Measurements from ENCODE around the gene DPM2.
A peak's percentile ranks its signal among the peaks of the same experiment; 100 is the strongest.

Gene DPM2

DNA sequence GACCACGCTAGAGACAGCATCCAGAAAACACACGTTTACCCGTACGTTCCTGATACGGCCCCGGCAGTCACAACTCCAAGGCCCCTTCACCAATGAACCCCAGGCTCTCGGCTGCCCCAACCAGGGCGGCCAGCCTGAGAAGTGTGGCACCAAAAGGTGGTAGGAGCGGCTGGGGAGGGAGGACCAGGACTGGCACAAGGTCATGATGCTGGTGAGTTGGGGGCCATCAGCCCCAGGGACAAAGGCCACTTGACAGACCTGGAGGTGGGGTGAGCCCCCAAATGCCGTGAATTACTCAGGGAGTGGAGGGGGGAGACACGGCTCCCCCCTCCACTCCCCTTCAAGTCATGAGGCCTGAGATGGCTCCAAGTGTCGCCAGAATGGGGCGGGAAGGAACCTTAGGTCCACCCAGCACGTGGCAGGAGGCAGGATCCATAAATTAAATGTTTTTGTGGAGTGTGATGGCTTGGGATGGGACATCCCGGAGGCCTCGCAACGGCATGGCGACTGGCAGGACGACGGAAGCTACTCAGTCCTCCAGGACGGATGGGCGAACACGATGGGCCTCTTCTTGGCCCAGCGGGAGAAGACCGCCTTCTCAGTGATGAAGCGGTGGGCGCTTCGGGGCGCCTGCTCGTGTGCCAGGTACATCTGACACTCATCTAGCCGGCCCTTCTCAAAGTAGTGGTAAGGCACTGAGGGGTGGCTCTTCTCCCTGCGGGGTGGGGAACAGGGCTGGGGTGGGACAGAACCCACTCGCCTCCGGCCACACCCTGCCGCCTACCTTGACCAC lies 29.6 kb downstream of the DPM2 start:
- peaks cover 2% of the 10 kb centered on the region for H3K79me1 ChIP-seq (ENCODE audit: low read length)
- no peak overlapping the region for H3K4me3 ChIP-seq (ENCODE audit: low read depth, low read length)
- H3K4me1 ChIP-seq (ENCODE audit: control insufficient read depth in 1 of 2, insufficient read depth in 2 of 2, low read length in 2 of 2): peaks cover 9 to 13% of the 10 kb centered on the region in 2 experiments
- H3K14ac ChIP-seq (ENCODE audit: low read length): no peak overlapping the region
- H2BK12ac ChIP-seq (ENCODE audit: low read length): no peak overlapping the region
- no peak overlapping the region for H3K23ac ChIP-seq (ENCODE audit: low read length)
- no peaks in the 10 kb centered on the region for H3K79me2 ChIP-seq (ENCODE audit: control insufficient read depth, insufficient read depth, low read length, poor library complexity)
- H2AK5ac ChIP-seq (ENCODE audit: low read length): no peak overlapping the region
- no peak overlapping the region for H4K12ac ChIP-seq (ENCODE audit: low read depth, low read length)
- no peaks in the 10 kb centered on the region for H3K9me3 ChIP-seq (ENCODE audit: insufficient read depth, low read depth, low read length)
- H3K4me2 ChIP-seq (ENCODE audit: low read length): no peak overlapping the region
- no peak overlapping the region for H3K9ac ChIP-seq (ENCODE audit: low read length)
- no peak overlapping the region for H3K27ac ChIP-seq (ENCODE audit: low read depth, low read length)
- no peaks in the 10 kb centered on the region for H3K36me3 ChIP-seq (ENCODE audit: control insufficient read depth in 1 of 2, insufficient read depth in 2 of 2, low read length in 2 of 2)
- H3K4ac ChIP-seq (ENCODE audit: low read depth, low read length): no peak overlapping the region
- no peak overlapping the region for H4K8ac ChIP-seq (ENCODE audit: low read depth, low read length)
- no peaks in the 10 kb centered on the region for H3K27me3 ChIP-seq (ENCODE audit: insufficient read depth, low read length)
- no peak overlapping the region for H2BK120ac ChIP-seq (ENCODE audit: insufficient read depth, low read length, poor library complexity)
- no peak overlapping the region for H2AFZ ChIP-seq (ENCODE audit: insufficient read depth, low read length, poor library complexity)
- no CpG with 5 or more reads among the region's 35 CpGs for WGBS (ENCODE audit: extremely low coverage, insufficient coverage, insufficient read length)
- DNase-seq: no peak
- no peak overlapping the region for H3K18ac ChIP-seq (ENCODE audit: low read length)
- H2BK5ac ChIP-seq (ENCODE audit: low read depth, low read length, poor library complexity): no peak overlapping the region
- no peak overlapping the region for H4K91ac ChIP-seq (ENCODE audit: low read depth, low read length)

- Histone ChIP-seq H3K4ac (ENCODE audit: low read depth, low read length) (no peak overlapping the region), H3K27me3 (ENCODE audit: insufficient read depth, low read length) (no peaks in the 10 kb centered on the region), H3K4me1 (ENCODE audit: control insufficient read depth in 1 of 2, insufficient read depth in 2 of 2, low read length in 2 of 2) (peaks cover 9 to 13% of the 10 kb centered on the region in 2 experiments), H3K79me1 (ENCODE audit: low read length) (peaks cover 2% of the 10 kb centered on the region), H4K12ac (ENCODE audit: low read depth, low read length) (no peak overlapping the region), H3K79me2 (ENCODE audit: control insufficient read depth, insufficient read depth, low read length, poor library complexity) (no peaks in the 10 kb centered on the region), H3K23ac (ENCODE audit: low read length) (no peak overlapping the region), H3K36me3 (ENCODE audit: control insufficient read depth in 1 of 2, insufficient read depth in 2 of 2, low read length in 2 of 2) (no peaks in the 10 kb centered on the region), H3K9ac (ENCODE audit: low read length) (no peak overlapping the region), H2AFZ (ENCODE audit: insufficient read depth, low read length, poor library complexity) (no peak overlapping the region), H3K9me3 (ENCODE audit: insufficient read depth, low read depth, low read length) (no peaks in the 10 kb centered on the region), H4K8ac (ENCODE audit: low read depth, low read length) (no peak overlapping the region), H3K4me3 (ENCODE audit: low read depth, low read length) (no peak overlapping the region), H2BK120ac (ENCODE audit: insufficient read depth, low read length, poor library complexity) (no peak overlapping the region), H3K14ac (ENCODE audit: low read length) (no peak overlapping the region), H2BK12ac (ENCODE audit: low read length) (no peak overlapping the region), H3K4me2 (ENCODE audit: low read length) (no peak overlapping the region), H2AK5ac (ENCODE audit: low read length) (no peak overlapping the region), H2BK5ac (ENCODE audit: low read depth, low read length, poor library complexity) (no peak overlapping the region), H4K91ac (ENCODE audit: low read depth, low read length) (no peak overlapping the region), H3K27ac (ENCODE audit: low read depth, low read length) (no peak overlapping the region), H3K18ac (ENCODE audit: low read length) (no peak overlapping the region)
- no peak for DNase-seq
- WGBS (ENCODE audit: extremely low coverage, insufficient coverage, insufficient read length): no CpG with 5 or more reads among the region's 12 CpGs
Measured at GRCh38 chr9:127905788-127906191, 31.9 kb downstream of the DPM2 start.

DNA sequence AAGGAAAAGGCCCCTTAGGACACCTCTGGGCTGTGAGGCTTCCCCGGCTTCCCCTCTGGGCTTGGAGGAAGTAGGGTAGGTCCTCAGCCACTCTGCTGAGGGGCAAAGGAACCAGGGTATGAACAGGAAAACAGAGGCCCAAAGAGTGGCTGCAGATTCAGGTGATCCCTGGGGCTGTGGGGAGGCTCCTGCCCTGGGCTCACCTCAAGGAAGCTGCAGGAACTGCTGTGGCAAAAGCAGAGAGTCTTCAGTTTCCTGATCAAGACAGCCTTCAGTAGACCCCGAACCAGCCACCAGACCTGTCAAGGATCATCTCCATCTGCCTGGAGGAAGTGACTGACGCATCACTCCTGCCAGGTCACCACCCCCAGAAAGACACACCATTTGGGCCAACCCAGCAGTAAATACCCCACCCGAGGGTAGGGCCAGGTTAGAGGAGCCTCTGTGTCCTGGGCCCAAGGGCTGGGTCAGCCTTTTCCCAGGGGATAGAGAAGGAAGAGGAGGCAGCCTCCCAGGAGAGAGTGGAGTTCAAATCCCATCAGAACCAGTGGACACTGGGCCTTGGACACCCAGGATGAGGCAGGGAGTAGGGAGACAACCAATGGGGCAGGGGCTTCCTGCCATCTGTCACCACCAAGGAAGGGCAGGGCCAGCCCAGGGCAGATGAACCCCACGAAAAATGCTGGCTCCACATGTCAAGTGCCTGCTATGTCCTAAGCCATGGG lies 32.5 kb downstream of the DPM2 start:
- Histone ChIP-seq H2BK120ac (ENCODE audit: insufficient read depth, low read length, poor library complexity) (no peak overlapping the region), H3K27ac (ENCODE audit: low read depth, low read length) (no peak overlapping the region), H4K91ac (ENCODE audit: low read depth, low read length) (no peak overlapping the region), H2AK5ac (ENCODE audit: low read length) (no peak overlapping the region), H3K27me3 (ENCODE audit: insufficient read depth, low read length) (no peaks in the 10 kb centered on the region), H3K36me3 (ENCODE audit: control insufficient read depth in 1 of 2, insufficient read depth in 2 of 2, low read length in 2 of 2) (no peaks in the 10 kb centered on the region), H3K9ac (ENCODE audit: low read length) (no peak overlapping the region), H2AFZ (ENCODE audit: insufficient read depth, low read length, poor library complexity) (no peak overlapping the region), H3K79me2 (ENCODE audit: control insufficient read depth, insufficient read depth, low read length, poor library complexity) (no peaks in the 10 kb centered on the region), H3K4me3 (ENCODE audit: low read depth, low read length) (no peak overlapping the region), H3K79me1 (ENCODE audit: low read length) (peaks cover 2% of the 10 kb centered on the region), H3K18ac (ENCODE audit: low read length) (no peak overlapping the region), H3K23ac (ENCODE audit: low read length) (no peak overlapping the region), H2BK5ac (ENCODE audit: low read depth, low read length, poor library complexity) (no peak overlapping the region), H3K4me1 (ENCODE audit: control insufficient read depth in 1 of 2, insufficient read depth in 2 of 2, low read length in 2 of 2) (peaks cover 9 to 13% of the 10 kb centered on the region in 2 experiments), H4K12ac (ENCODE audit: low read depth, low read length) (no peak overlapping the region), H4K8ac (ENCODE audit: low read depth, low read length) (no peak overlapping the region), H3K4ac (ENCODE audit: low read depth, low read length) (no peak overlapping the region), H3K14ac (ENCODE audit: low read length) (no peak overlapping the region), H3K9me3 (ENCODE audit: insufficient read depth, low read depth, low read length) (no peaks in the 10 kb centered on the region), H2BK12ac (ENCODE audit: low read length) (no peak overlapping the region), H3K4me2 (ENCODE audit: low read length) (no peak overlapping the region)
- no peak for DNase-seq
- no CpG with 5 or more reads among the region's 5 CpGs for WGBS (ENCODE audit: extremely low coverage, insufficient coverage, insufficient read length)

GRCh38 chr9:127904561-127905003 lies 33.1 kb downstream of the DPM2 start:
- H3K4me1 ChIP-seq (ENCODE audit: control insufficient read depth in 1 of 2, insufficient read depth in 2 of 2, low read length in 2 of 2): peaks cover 13% of the 10 kb centered on the region in 2 experiments
- H3K23ac ChIP-seq (ENCODE audit: low read length): no peak overlapping the region
- no peaks in the 10 kb centered on the region for H3K36me3 ChIP-seq (ENCODE audit: control insufficient read depth in 1 of 2, insufficient read depth in 2 of 2, low read length in 2 of 2)
- no peaks in the 10 kb centered on the region for H3K79me2 ChIP-seq (ENCODE audit: control insufficient read depth, insufficient read depth, low read length, poor library complexity)
- H2BK120ac ChIP-seq (ENCODE audit: insufficient read depth, low read length, poor library complexity): no peak overlapping the region
- no peak overlapping the region for H2BK12ac ChIP-seq (ENCODE audit: low read length)
- no peak overlapping the region for H2BK5ac ChIP-seq (ENCODE audit: low read depth, low read length, poor library complexity)
- no peak overlapping the region for H4K8ac ChIP-seq (ENCODE audit: low read depth, low read length)
- H3K79me1 ChIP-seq (ENCODE audit: low read length): peaks cover 4% of the 10 kb centered on the region
- H3K4me2 ChIP-seq (ENCODE audit: low read length): no peak overlapping the region
- H2AK5ac ChIP-seq (ENCODE audit: low read length): no peak overlapping the region
- no peak overlapping the region for H3K14ac ChIP-seq (ENCODE audit: low read length)
- H3K27ac ChIP-seq (ENCODE audit: low read depth, low read length): no peak overlapping the region
- H3K27me3 ChIP-seq (ENCODE audit: insufficient read depth, low read length): no peaks in the 10 kb centered on the region
- no peak overlapping the region for H3K4me3 ChIP-seq (ENCODE audit: low read depth, low read length)
- DNase-seq: no peak
- WGBS (ENCODE audit: extremely low coverage, insufficient coverage, insufficient read length): no CpG with 5 or more reads among the region's 12 CpGs
- peak overlapping the region; percentile 35 for H2AFZ ChIP-seq (ENCODE audit: insufficient read depth, low read length, poor library complexity)
- no peak overlapping the region for H3K9ac ChIP-seq (ENCODE audit: low read length)
- no peaks in the 10 kb centered on the region for H3K9me3 ChIP-seq (ENCODE audit: insufficient read depth, low read depth, low read length)
- no peak overlapping the region for H4K91ac ChIP-seq (ENCODE audit: low read depth, low read length)
- H4K12ac ChIP-seq (ENCODE audit: low read depth, low read length): no peak overlapping the region
- no peak overlapping the region for H3K18ac ChIP-seq (ENCODE audit: low read length)
- no peak overlapping the region for H3K4ac ChIP-seq (ENCODE audit: low read depth, low read length)
